ENCODE data around the gene DDIT4. TPM values are rescaled to one million over a fixed set of nuclear protein-coding genes. Genes with fewer than 3 reads are reported as not detected.

Gene DDIT4
- total RNA-seq, 1 experiment from 2014 or later = 155 TPM

DNA sequence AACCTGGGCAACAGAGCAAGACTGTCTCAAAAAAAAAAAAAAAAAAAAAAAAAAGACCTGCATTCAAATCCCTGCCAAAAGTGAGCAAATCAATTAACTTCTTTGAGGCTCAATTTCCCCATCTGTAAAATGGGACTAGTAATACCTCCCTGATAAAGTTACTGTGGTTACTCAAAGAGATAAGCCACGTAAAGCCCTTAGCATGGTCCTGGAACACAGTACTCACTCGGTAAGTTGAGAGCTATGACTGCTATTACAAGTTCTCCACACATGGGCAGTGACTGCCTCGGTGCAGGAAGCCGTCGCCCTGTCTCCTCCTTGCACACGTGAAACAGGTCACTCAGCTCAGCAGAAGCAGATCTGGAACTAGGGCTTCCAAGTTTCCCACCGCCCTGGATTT lies 37.9 kb downstream of the DDIT4 start:
- POLR2A ChIA-PET = interaction anchor here (0.6 to 1.0 kb wide), 3 partner anchors 9 to 68 kb away, joined by 3 to 5 read pairs (median 5); partner anchors contain the start of gene DDIT4
- CTCF ChIA-PET = interaction anchor here (0.6 kb wide), 1 partner anchor 335 kb away, joined by 3 read pairs; no protein-coding TSS in a partner anchor
- Histone ChIP-seq H3K4me1 (peaks cover 31% of the 10 kb centered on the region), H3K4me3 (ENCODE audit: low read depth, low read length) (no peak overlapping the region), H3K9me3 (no peaks in the 10 kb centered on the region), H3K27me3 (replicated peaks; ENCODE audit: control insufficient read depth, insufficient read depth, low read length) (no peaks in the 10 kb centered on the region), H3K36me3 (ENCODE audit: control insufficient read depth, insufficient read depth, low read length) (no peaks in the 10 kb centered on the region)
- DNase-seq = no peak
- H3K27me3 Mint-ChIP-seq (ENCODE audit: insufficient read depth, unreplicated experiment) = no peaks in the 10 kb centered on the region
- TF ChIP-seq, protein P1, sequence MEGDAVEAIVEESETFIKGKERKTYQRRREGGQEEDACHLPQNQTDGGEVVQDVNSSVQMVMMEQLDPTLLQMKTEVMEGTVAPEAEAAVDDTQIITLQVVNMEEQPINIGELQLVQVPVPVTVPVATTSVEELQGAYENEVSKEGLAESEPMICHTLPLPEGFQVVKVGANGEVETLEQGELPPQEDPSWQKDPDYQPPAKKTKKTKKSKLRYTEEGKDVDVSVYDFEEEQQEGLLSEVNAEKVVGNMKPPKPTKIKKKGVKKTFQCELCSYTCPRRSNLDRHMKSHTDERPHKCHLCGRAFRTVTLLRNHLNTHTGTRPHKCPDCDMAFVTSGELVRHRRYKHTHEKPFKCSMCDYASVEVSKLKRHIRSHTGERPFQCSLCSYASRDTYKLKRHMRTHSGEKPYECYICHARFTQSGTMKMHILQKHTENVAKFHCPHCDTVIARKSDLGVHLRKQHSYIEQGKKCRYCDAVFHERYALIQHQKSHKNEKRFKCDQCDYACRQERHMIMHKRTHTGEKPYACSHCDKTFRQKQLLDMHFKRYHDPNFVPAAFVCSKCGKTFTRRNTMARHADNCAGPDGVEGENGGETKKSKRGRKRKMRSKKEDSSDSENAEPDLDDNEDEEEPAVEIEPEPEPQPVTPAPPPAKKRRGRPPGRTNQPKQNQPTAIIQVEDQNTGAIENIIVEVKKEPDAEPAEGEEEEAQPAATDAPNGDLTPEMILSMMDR (IDR thresholded peaks at IDR 0.05; ENCODE audit: insufficient read depth in 1 of 2, low read depth in 1 of 2, low read length in 1 of 2, severe bottlenecking in 1 of 2, unreplicated experiment in 1 of 2) = no peak
- H3K4me1 Mint-ChIP-seq (ENCODE audit: low read depth, unreplicated experiment) = peaks cover 26% of the 10 kb centered on the region
- no peak overlapping the region for H3K4me3 Mint-ChIP-seq (ENCODE audit: unreplicated experiment)
- BruUV-seq (replicated peaks) = no TSS peak
- no peak overlapping the region for H3K27ac Mint-ChIP-seq (ENCODE audit: unreplicated experiment)
- H3K36me3 Mint-ChIP-seq (ENCODE audit: insufficient read depth, unreplicated experiment) = peaks cover 5% of the 10 kb centered on the region
- intact Hi-C loops (cut with micrococcal nuclease; ENCODE audit: unreplicated experiment) = no loop called here
- no peaks in the 10 kb centered on the region for H3K9me3 Mint-ChIP-seq (ENCODE audit: unreplicated experiment)

DNA sequence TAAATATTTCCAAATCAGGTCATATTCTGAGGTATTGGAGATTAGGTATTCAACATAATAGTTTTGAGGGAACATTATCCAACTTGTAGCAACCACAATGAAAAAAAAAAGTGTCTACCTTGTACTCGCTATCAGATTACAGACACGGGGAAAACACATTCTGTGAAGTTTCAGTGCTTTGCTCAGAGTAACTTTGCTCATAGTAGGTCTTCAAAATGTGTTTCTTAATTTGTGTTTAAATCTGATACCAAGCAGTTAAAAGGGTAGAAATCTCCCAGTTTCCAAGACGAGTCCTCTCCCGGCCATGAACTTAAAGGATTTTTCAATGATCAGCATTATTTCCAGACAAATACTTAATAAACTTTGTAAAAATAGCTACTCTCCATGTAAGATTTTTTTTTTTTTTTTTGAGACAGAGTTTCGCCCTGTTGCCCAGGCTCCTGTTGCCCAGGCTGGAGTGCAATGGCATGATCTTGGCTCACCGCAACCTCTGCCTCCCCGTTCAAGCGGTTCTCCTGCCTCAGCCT lies 39.2 kb downstream of the DDIT4 start:
- Mint-ChIP-seq H3K27me3 (ENCODE audit: insufficient read depth, unreplicated experiment) (no peaks in the 10 kb centered on the region), H3K27ac (ENCODE audit: unreplicated experiment) (no peak overlapping the region), H3K36me3 (ENCODE audit: insufficient read depth, unreplicated experiment) (peaks cover 5% of the 10 kb centered on the region), H3K9me3 (ENCODE audit: unreplicated experiment) (no peaks in the 10 kb centered on the region), H3K4me1 (ENCODE audit: low read depth, unreplicated experiment) (peaks cover 26% of the 10 kb centered on the region), H3K4me3 (ENCODE audit: unreplicated experiment) (no peak overlapping the region)
- BruUV-seq (replicated peaks) = no TSS peak
- TF ChIP-seq, protein P1 (IDR thresholded peaks at IDR 0.05; ENCODE audit: insufficient read depth in 1 of 2, low read depth in 1 of 2, low read length in 1 of 2, severe bottlenecking in 1 of 2, unreplicated experiment in 1 of 2) = no peak
- peaks cover 29% of the 10 kb centered on the region for H3K4me1 ChIP-seq
- no peaks in the 10 kb centered on the region for H3K9me3 ChIP-seq
- ChIA-PET POLR2A (interaction anchor here (1.2 kb wide), 1 partner anchor 40 kb away, joined by 3 read pairs; no protein-coding TSS in a partner anchor), CTCF (no interaction called here)
- H3K4me3 ChIP-seq (ENCODE audit: low read depth, low read length) = no peak overlapping the region
- H3K27me3 ChIP-seq (replicated peaks; ENCODE audit: control insufficient read depth, insufficient read depth, low read length) = no peaks in the 10 kb centered on the region
- no peak for DNase-seq
- H3K36me3 ChIP-seq (ENCODE audit: control insufficient read depth, insufficient read depth, low read length) = no peaks in the 10 kb centered on the region
- intact Hi-C loops (cut with micrococcal nuclease; ENCODE audit: unreplicated experiment) = no loop called here

DNA sequence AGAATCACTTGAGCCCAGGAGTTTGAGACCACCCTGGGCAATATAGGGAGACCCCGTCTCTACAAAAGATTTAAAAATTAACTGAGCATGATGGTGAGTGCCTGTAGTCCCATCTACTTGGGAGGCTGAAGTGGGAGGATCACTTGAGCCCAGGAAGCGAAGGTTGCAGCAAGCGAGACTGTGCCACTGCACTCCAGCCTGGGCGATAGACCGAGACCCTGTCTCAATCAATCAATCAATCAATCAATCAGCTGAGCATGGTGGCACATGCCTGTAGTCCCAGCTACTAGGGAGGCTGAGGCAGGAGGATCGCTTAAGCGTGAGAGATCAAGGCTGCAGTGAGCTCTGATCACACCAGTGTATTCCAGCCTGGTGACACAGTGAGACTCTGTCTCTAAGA lies 40.5 kb downstream of the DDIT4 start:
- POLR2A ChIA-PET = no interaction called here

More for the DNA sequence above, 40.5 kb downstream of the DDIT4 start:
- intact Hi-C loops (cut with micrococcal nuclease; ENCODE audit: unreplicated experiment) = no loop called here
- H3K4me1 ChIP-seq = peaks cover 22% of the 10 kb centered on the region
- H3K4me3 Mint-ChIP-seq (ENCODE audit: unreplicated experiment) = no peak overlapping the region
- CTCF ChIA-PET = no interaction called here
- no peaks in the 10 kb centered on the region for H3K9me3 Mint-ChIP-seq (ENCODE audit: unreplicated experiment)
- TF ChIP-seq, protein P1 (IDR thresholded peaks at IDR 0.05; ENCODE audit: insufficient read depth in 1 of 2, low read depth in 1 of 2, low read length in 1 of 2, severe bottlenecking in 1 of 2, unreplicated experiment in 1 of 2) = no peak
- H3K4me3 ChIP-seq (ENCODE audit: low read depth, low read length) = no peak overlapping the region
- H3K27me3 ChIP-seq (replicated peaks; ENCODE audit: control insufficient read depth, insufficient read depth, low read length) = no peaks in the 10 kb centered on the region
- no peak for DNase-seq
- no peaks in the 10 kb centered on the region for H3K36me3 Mint-ChIP-seq (ENCODE audit: insufficient read depth, unreplicated experiment)
- BruUV-seq (replicated peaks) = no TSS peak
- H3K27ac Mint-ChIP-seq (ENCODE audit: unreplicated experiment) = no peak overlapping the region
- H3K27me3 Mint-ChIP-seq (ENCODE audit: insufficient read depth, unreplicated experiment) = no peaks in the 10 kb centered on the region
- H3K9me3 ChIP-seq = no peaks in the 10 kb centered on the region
- peaks cover 27% of the 10 kb centered on the region for H3K4me1 Mint-ChIP-seq (ENCODE audit: low read depth, unreplicated experiment)
- no peaks in the 10 kb centered on the region for H3K36me3 ChIP-seq (ENCODE audit: control insufficient read depth, insufficient read depth, low read length)

All from Caco-2 (cell line).